ENCODE results near the gene NACC1. TPM values are rescaled to one million over a fixed set of nuclear protein-coding genes. Genes with fewer than 3 reads are reported as not detected.

Gene NACC1
- total RNA-seq, 3 donors from 2014 or later, result 42.2 to 58.9 (median 54.1) TPM

DNA sequence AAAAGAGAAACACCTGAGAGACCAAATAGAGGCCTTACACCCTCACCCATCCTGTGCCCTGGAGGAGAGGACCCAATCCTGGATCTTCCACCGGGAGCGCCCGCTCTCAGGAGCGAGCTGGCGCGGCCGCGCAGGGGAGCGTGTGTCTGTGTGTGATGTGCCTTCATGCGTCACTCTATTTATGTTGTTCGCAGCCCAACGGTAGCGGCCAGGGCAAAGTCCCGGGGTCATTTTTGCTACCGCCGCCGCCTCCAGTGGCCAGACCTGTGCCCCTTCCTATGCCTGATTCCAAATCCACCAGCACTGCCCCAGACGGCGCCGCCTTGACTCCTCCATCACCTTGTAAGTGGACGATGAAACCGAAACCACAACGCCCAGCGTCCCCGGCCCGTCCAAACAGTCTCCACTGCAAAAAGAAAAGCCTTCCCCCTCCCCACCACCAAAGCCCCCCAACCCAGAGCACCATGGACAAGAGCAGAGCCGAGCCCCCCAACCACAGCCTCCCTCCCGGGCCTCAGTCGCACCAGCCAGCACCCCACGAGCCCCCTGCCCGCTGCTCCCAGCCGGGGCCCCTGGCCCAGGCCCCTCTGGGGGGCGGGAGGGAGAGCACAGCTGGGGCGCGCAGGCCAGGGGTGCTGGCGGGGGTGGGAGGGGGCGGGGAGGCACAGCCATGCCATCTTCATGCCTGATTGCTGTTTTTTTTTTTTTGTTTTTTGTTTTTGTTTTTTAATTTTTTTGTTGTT is 30.1 kb upstream of the NACC1 start:
- Histone ChIP-seq H3K4me1 (ENCODE audit: low read depth) (no peaks in the 10 kb centered on the region), H3K4me3 (no peak overlapping the region), H3K9me3 (no peaks in the 10 kb centered on the region), H3K36me3 (ENCODE audit: low read depth) (no peaks in the 10 kb centered on the region)
- intact Hi-C loops (cut with DNase I, micrococcal nuclease), result no loop called here
- TF ChIP-seq, protein P1, sequence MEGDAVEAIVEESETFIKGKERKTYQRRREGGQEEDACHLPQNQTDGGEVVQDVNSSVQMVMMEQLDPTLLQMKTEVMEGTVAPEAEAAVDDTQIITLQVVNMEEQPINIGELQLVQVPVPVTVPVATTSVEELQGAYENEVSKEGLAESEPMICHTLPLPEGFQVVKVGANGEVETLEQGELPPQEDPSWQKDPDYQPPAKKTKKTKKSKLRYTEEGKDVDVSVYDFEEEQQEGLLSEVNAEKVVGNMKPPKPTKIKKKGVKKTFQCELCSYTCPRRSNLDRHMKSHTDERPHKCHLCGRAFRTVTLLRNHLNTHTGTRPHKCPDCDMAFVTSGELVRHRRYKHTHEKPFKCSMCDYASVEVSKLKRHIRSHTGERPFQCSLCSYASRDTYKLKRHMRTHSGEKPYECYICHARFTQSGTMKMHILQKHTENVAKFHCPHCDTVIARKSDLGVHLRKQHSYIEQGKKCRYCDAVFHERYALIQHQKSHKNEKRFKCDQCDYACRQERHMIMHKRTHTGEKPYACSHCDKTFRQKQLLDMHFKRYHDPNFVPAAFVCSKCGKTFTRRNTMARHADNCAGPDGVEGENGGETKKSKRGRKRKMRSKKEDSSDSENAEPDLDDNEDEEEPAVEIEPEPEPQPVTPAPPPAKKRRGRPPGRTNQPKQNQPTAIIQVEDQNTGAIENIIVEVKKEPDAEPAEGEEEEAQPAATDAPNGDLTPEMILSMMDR (IDR thresholded peaks at IDR 0.05), result no peak
- no peak for ATAC-seq
- DNase-seq, result no peak

GRCh38 chr19:13089139-13089856 is 28.8 kb upstream of the NACC1 start:
- ATAC-seq, result no peak
- Histone ChIP-seq H3K4me1 (ENCODE audit: low read depth) (peaks cover 7% of the 10 kb centered on the region), H3K9me3 (no peaks in the 10 kb centered on the region), H3K4me3 (no peak overlapping the region), H3K36me3 (ENCODE audit: low read depth) (no peaks in the 10 kb centered on the region)
- TF ChIP-seq, protein P1 (IDR thresholded peaks at IDR 0.05), result no peak
- no peak for DNase-seq
- intact Hi-C loops (cut with DNase I, micrococcal nuclease), result no loop called here

DNA sequence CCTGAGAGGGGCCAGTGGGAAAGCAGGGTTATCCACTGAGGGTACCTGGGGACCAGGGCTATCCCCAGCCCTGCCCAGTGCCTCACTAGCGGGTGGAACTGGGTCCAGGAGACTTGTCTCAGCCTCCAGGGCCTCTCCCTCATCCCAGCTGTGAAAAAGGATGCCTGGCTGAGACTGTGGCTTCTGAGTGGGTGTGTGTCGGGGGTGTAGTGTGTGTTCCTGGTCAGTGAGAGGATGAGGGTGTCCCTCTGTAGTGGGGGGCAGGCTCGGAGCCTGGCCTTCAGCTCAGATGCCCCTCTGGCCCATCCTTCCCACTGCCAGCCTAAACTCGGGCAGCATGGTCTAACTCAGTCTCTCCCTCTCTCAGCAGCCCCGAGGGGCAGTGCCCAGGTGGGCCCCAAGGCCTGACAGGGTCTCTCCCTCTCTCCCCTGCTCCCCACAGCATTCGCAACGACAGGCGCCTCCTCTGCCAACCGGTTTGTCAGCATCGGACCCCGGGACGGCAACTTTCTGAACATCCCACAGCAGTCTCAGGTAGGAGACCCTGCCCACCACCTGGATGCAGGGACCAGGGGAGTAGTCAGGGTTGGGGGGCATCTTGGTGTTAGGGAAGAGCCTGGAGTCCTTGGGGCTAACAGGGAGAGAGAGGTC is 28.1 kb upstream of the NACC1 start:
- TF ChIP-seq, protein P1 (IDR thresholded peaks at IDR 0.05), result no peak
- intact Hi-C loops (cut with DNase I, micrococcal nuclease), result loop anchor here (5.0 to 10.0 kb wide), 2 partner anchors 105 to 108 kb away; no protein-coding TSS in a partner anchor
- H3K9me3 ChIP-seq, result no peaks in the 10 kb centered on the region
- no peak overlapping the region for H3K4me3 ChIP-seq
- ATAC-seq, result no peak
- DNase-seq, result no peak
- H3K4me1 ChIP-seq (ENCODE audit: low read depth), result peaks cover 12% of the 10 kb centered on the region
- no peaks in the 10 kb centered on the region for H3K36me3 ChIP-seq (ENCODE audit: low read depth)

DNA sequence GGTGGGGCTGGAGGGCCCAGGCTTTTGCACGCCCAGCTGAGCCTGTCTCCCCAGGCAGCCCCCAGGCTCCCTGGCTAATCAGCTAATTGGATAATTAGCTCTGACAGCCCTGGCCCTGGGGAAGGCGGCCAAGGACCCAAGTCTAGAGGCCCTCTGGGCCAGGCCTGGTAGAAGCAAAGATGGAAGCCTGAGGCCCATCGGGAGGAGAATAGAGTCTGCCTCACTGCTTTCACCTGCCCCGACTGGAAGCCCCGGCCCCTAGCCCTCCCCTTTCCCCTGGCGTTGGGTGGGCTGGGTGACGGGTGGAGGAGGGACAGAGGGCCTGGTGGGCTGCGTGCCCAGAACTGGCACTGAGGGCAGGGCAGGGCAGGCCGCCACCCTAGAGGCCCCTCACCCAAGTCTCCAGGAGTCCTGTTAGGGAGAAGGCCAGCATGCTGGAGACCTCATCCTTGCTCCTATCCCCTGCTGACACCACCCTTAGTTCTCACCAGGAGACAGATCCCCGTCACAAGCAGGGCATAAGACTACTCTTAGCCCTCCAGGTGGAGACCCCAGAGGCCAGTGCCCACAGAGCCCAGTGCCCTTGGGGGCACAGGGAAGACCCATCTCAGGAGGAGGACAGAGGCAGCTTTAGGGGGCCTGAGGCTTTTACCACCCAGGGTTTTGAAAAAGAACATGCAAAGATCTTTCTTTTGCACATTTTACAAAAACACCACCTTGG is 27.4 kb upstream of the NACC1 start:
- intact Hi-C loops (cut with DNase I, micrococcal nuclease), result loop anchor here (5.0 to 10.0 kb wide), 2 partner anchors 106 to 108 kb away; no protein-coding TSS in a partner anchor
- peaks cover 12% of the 10 kb centered on the region for H3K4me1 ChIP-seq (ENCODE audit: low read depth)

More for the DNA sequence above, 27.4 kb upstream of the NACC1 start:
- Histone ChIP-seq H3K4me3 (no peak overlapping the region), H3K9me3 (no peaks in the 10 kb centered on the region), H3K36me3 (ENCODE audit: low read depth) (no peaks in the 10 kb centered on the region)
- TF ChIP-seq, protein P1 (IDR thresholded peaks at IDR 0.05), result no peak
- DNase-seq, result no peak
- ATAC-seq, result no peak
